B cell (primary cell): Measurements from ENCODE around the gene ELMOD3. TPM values are rescaled to one million over a fixed set of nuclear protein-coding genes. Genes with fewer than 3 reads are reported as not detected.

Source experiments
- ATAC-seq: fragments of 200-7000 bp; cut with Tn5 transposase; one replicate; pipeline ENCODE4 v1.10.0; 2021; ENCODE audit warnings: low read depth, mild to moderate bottlenecking, moderate number of reproducible peaks, moderate library complexity
- CTCF ChIA-PET: fragments of 350-600 bp; sonication (Branson Sonifier 250); formaldehyde crosslinking; loops from one replicate; lab custom pipeline; 2021; ENCODE audit warnings: antibody characterized with exemption, inconsistent platforms; lab: Charles Lee
- POLR2A ChIA-PET: fragments of 350-600 bp; sonication (Branson Sonifier 250); formaldehyde crosslinking; loops from one replicate; lab custom pipeline; 2021; ENCODE audit warnings: antibody characterized with exemption; lab: Charles Lee
- DNase-seq: peaks from one replicate; pipeline ENCODE4 v3.0.0; 2013
- H2AFZ ChIP-seq: 2 replicates; pipeline ENCODE4 v1.6.1; 2012; ENCODE audit warnings: mild to moderate bottlenecking, low read depth, low read length; ENCODE audit not compliant: insufficient read depth, poor library complexity, severe bottlenecking
- H3K27ac ChIP-seq, 2 donors: 1 replicate in 1 of 2; 2 replicates in 1 of 2; pipeline ENCODE4 v1.5.1; 2012 to 2013; ENCODE audit warnings: low read length in 2 of 2, mild to moderate bottlenecking in 2 of 2, moderate library complexity in 1 of 2
- H3K27me3 ChIP-seq, 4 experiments: fragments of 200-600 bp in 1 of 4; sonication (generic) in 1 of 4; replicated peaks in 1 of 4; 1 replicate in 2 of 4; 2 replicates in 2 of 4; pipeline versions ENCODE4 v1.6.1 to v1.7.0; 2013 to 2016; ENCODE audit warnings: low read length in 3 of 4, mild to moderate bottlenecking in 2 of 4, mixed read lengths in 1 of 4, moderate library complexity in 1 of 4; ENCODE audit not compliant: insufficient read depth in 4 of 4, control insufficient read depth in 3 of 4; ENCODE audit errors: control extremely low read depth in 1 of 4
- H3K36me3 ChIP-seq, 2 experiments: replicated peaks in 1 of 2; 1 replicate in 1 of 2; 2 replicates in 1 of 2; pipeline versions ENCODE4 v1.6.1 to v1.7.1; 2013; ENCODE audit warnings: low read length in 1 of 2; ENCODE audit not compliant: insufficient read depth in 2 of 2, control insufficient read depth in 1 of 2; ENCODE audit errors: control extremely low read depth in 1 of 2, extremely low read depth in 1 of 2
- H3K4me1 ChIP-seq, 2 donors: fragments of 200-600 bp in 1 of 2; sonication (generic) in 1 of 2; 1 replicate in 1 of 2; 2 replicates in 1 of 2; pipeline versions ENCODE4 v1.5.1 to v1.6.1; 2013 to 2017; ENCODE audit warnings: low read length in 2 of 2; ENCODE audit not compliant: control insufficient read depth in 2 of 2, insufficient read depth in 2 of 2
- H3K4me2 ChIP-seq: replicated peaks from 2 replicates; pipeline ENCODE3; 2012; ENCODE audit warnings: mild to moderate bottlenecking, low read depth, low read length; ENCODE audit not compliant: poor library complexity, severe bottlenecking
- H3K4me3 ChIP-seq, 5 experiments: fragments of 200-600 bp in 1 of 5; sonication (generic) in 1 of 5; 1 replicate in 3 of 5; 2 replicates in 2 of 5; pipeline versions ENCODE4 v1.5.1 to v1.7.0; 2011 to 2016; ENCODE audit warnings: low read length in 4 of 5, mild to moderate bottlenecking in 4 of 5, low read depth in 2 of 5, control low read depth in 1 of 5, moderate library complexity in 1 of 5; ENCODE audit not compliant: insufficient read depth in 1 of 5; ENCODE audit errors: control extremely low read depth in 1 of 5, extremely low read depth in 1 of 5
- H3K79me2 ChIP-seq: fragments of 200-600 bp; sonication (generic); one replicate; pipeline ENCODE4 v1.6.0; 2016; ENCODE audit warnings: low read length; ENCODE audit not compliant: control insufficient read depth, insufficient read depth
- H3K9ac ChIP-seq: fragments of 200-600 bp; sonication (generic); 2 replicates; pipeline ENCODE4 v1.6.1; 2017; ENCODE audit warnings: mild to moderate bottlenecking, low read length, moderate library complexity
- H3K9me3 ChIP-seq, 3 donors: one replicate each; pipeline versions ENCODE4 v1.6.1 to v1.7.1; 2013; ENCODE audit warnings: low read length in 2 of 3; ENCODE audit not compliant: control insufficient read depth in 2 of 3, insufficient read depth in 1 of 3; ENCODE audit errors: control extremely low read depth in 1 of 3
- H4K20me1 ChIP-seq: 2 replicates; pipeline ENCODE4 v1.6.0; 2012; ENCODE audit warnings: mild to moderate bottlenecking, low read length; ENCODE audit not compliant: insufficient read depth, control insufficient read depth, poor library complexity, severe bottlenecking
- H3K27ac Mint-ChIP-seq: one replicate; pipeline ENCODE4 v1.8.0; 2021; ENCODE audit warnings: mixed read lengths
- H3K27me3 Mint-ChIP-seq: one replicate; pipeline ENCODE4 v1.8.0; 2021; ENCODE audit warnings: mixed read lengths
- H3K4me1 Mint-ChIP-seq: one replicate; pipeline ENCODE4 v1.8.0; 2021; ENCODE audit warnings: mixed read lengths
- H3K4me3 Mint-ChIP-seq: one replicate; pipeline ENCODE4 v1.8.0; 2021; ENCODE audit warnings: mixed read lengths
- H3K9me3 Mint-ChIP-seq: one replicate; pipeline ENCODE4 v1.8.0; 2022; ENCODE audit warnings: mixed read lengths; ENCODE audit not compliant: insufficient read depth
- EZH2 ChIP-seq: IDR thresholded peaks from 2 replicates; pipeline ENCODE4 v1.6.1; 2012; ENCODE audit warnings: borderline replicate concordance, low read depth, mild to moderate bottlenecking, moderate library complexity, low read length; ENCODE audit not compliant: insufficient read depth, poor library complexity, severe bottlenecking
- WGBS: methylation state at CpG from one replicate; pipeline ENCODE4 v1.1.5; 2013; ENCODE audit warnings: missing lambda C conversion rate; ENCODE audit not compliant: insufficient coverage; 5-methylcytosine and 5-hydroxymethylcytosine counted together
- intact Hi-C: fragments of 100-400 bp; cut with micrococcal nuclease; formaldehyde crosslinking; loops from one replicate; pipeline ENCODE4 v1.10.0; 2022
- polyA plus RNA-seq: library from polyadenylated mRNA; depleted of rRNA; stranded (reverse); fragments of >200 nt; gene quantifications from 2 replicates; pipeline ENCODE4 v1.2.3, GENCODE V29; 2012
- total RNA-seq, 2 donors: library from RNA; stranded (reverse); fragments of 120-200 nt in 1 of 2; gene quantifications; 1 replicate in 1 of 2; 2 replicates in 1 of 2; pipeline versions ENCODE4 v1.2.3 to v1.2.4, GENCODE V29; 2013 to 2022
- TF ChIP-seq, protein P1 (sequence below): fragments of 200-600 bp; IDR thresholded peaks from one replicate; pipeline ENCODE4 v1.8.0; 2022; ENCODE audit warnings: antibody characterized with exemption, mild to moderate bottlenecking

The ELMOD3 gene
- total and polyA plus RNA-seq, 2 donors (not counting 1 experiment from before 2014, with no cell fraction given) = 34.3 to 57.6 TPM

DNA sequence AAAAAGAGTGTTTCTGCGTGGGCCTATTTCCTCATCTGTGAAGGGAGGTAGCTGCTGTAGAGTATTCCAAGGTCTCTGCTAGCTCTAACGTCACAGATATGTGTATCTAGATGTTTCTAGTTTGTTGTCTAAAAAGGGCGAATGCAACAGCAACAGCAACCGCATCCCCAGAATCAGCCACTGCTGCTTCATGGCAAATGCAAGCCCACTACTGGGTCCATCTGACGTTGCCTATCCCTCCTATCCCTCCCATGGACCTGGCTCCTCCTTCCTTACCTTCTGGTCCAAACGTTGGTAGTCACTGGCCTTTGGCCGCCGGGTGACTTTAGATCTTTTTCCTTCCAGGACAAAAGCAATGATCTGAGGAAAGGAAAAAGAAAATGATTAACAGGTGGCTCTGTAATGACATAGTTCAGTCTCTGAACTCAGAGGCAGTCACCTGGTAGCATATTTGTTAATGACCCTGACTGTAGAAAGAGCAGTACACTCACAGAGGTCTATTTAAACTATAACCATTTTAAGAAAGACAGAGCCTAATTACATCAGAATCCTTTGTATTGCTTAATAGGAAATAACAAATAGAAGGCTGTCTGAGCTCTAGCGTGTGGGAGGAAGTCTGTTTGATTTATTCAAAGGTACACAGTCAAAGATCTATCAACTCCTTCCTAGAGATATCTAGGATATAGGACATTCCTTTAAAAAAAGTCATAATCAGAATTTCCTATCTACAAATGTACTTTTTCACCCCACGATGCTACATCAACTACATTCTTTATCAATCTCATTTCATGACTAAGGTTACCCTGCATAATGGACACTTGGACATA, 29.7 kb upstream of the ELMOD3 start:
- ATAC-seq = no peak
- H3K4me3 ChIP-seq = peak overlapping the region; percentile 35 to 96 (median 61)

More for the DNA sequence above, 29.7 kb upstream of the ELMOD3 start:
- intact Hi-C loops = loop anchor here (5.0 kb wide), 2 partner anchors 67 to 87 kb away; partner anchors contain the start of gene CAPG
- ChIA-PET CTCF (interaction anchor here (0.7 to 3.1 kb wide), 4 partner anchors 25 to 788 kb away, joined by 3 to 11 read pairs (median 4); no protein-coding TSS in a partner anchor), POLR2A (interaction anchor here (0.7 to 3.4 kb wide), 3 partner anchors 14 to 30 kb away, joined by 3 to 25 read pairs (median 4); partner anchors contain the start of genes ELMOD3 and RETSAT)
- no peak for DNase-seq
- no peaks in the 10 kb centered on the region for H3K27me3 ChIP-seq
- Mint-ChIP-seq H3K4me3 (peak overlapping the region; percentile 100), H3K27ac (peak overlapping the region; percentile 61), H3K27me3 (no peaks in the 10 kb centered on the region), H3K4me1 (peaks cover 85% of the 10 kb centered on the region), H3K9me3 (no peaks in the 10 kb centered on the region)
- no peaks in the 10 kb centered on the region for H3K9me3 ChIP-seq
- peaks cover 42 to 56% of the 10 kb centered on the region in 2 donors for H3K4me1 ChIP-seq
- peak overlapping the region; percentile 84 for H3K4me2 ChIP-seq
- no peak overlapping the region for H2AFZ ChIP-seq
- peak overlapping the region in 1 of 2 donors; percentile 99 for H3K27ac ChIP-seq
- TF ChIP-seq, protein P1, sequence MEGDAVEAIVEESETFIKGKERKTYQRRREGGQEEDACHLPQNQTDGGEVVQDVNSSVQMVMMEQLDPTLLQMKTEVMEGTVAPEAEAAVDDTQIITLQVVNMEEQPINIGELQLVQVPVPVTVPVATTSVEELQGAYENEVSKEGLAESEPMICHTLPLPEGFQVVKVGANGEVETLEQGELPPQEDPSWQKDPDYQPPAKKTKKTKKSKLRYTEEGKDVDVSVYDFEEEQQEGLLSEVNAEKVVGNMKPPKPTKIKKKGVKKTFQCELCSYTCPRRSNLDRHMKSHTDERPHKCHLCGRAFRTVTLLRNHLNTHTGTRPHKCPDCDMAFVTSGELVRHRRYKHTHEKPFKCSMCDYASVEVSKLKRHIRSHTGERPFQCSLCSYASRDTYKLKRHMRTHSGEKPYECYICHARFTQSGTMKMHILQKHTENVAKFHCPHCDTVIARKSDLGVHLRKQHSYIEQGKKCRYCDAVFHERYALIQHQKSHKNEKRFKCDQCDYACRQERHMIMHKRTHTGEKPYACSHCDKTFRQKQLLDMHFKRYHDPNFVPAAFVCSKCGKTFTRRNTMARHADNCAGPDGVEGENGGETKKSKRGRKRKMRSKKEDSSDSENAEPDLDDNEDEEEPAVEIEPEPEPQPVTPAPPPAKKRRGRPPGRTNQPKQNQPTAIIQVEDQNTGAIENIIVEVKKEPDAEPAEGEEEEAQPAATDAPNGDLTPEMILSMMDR = no peak
- no peak for TF ChIP-seq EZH2
- peaks cover 1 to 72% of the 10 kb centered on the region in 2 experiments for H3K36me3 ChIP-seq
- H4K20me1 ChIP-seq = peaks cover 72% of the 10 kb centered on the region
- peaks cover 87% of the 10 kb centered on the region for H3K79me2 ChIP-seq
- 50% methylated on average over 2 of the region's 10 CpGs for WGBS
- peak overlapping the region; percentile 90 for H3K9ac ChIP-seq
